B cell (primary cell): ENCODE data around the gene SAMM50. TPM values are rescaled to one million over a fixed set of nuclear protein-coding genes. Genes with fewer than 3 reads are reported as not detected.

Experiments used
- ATAC-seq: fragments of 200-7000 bp; cut with Tn5 transposase; one replicate; pipeline ENCODE4 v1.10.0; 2021; ENCODE audit warnings: low read depth, mild to moderate bottlenecking, moderate number of reproducible peaks, moderate library complexity
- CTCF ChIA-PET: fragments of 350-600 bp; sonication (Branson Sonifier 250); formaldehyde crosslinking; loops from one replicate; lab custom pipeline; 2021; ENCODE audit warnings: antibody characterized with exemption, inconsistent platforms; lab: Charles Lee
- POLR2A ChIA-PET: fragments of 350-600 bp; sonication (Branson Sonifier 250); formaldehyde crosslinking; loops from one replicate; lab custom pipeline; 2021; ENCODE audit warnings: antibody characterized with exemption; lab: Charles Lee
- DNase-seq: peaks from one replicate; pipeline ENCODE4 v3.0.0; 2013
- H2AFZ ChIP-seq: 2 replicates; pipeline ENCODE4 v1.6.1; 2012; ENCODE audit warnings: mild to moderate bottlenecking, low read depth, low read length; ENCODE audit not compliant: insufficient read depth, poor library complexity, severe bottlenecking
- H3K27ac ChIP-seq, 2 donors: 1 replicate in 1 of 2; 2 replicates in 1 of 2; pipeline ENCODE4 v1.5.1; 2012 to 2013; ENCODE audit warnings: low read length in 2 of 2, mild to moderate bottlenecking in 2 of 2, moderate library complexity in 1 of 2
- H3K27me3 ChIP-seq, 4 experiments: fragments of 200-600 bp in 1 of 4; sonication (generic) in 1 of 4; replicated peaks in 1 of 4; 1 replicate in 2 of 4; 2 replicates in 2 of 4; pipeline versions ENCODE4 v1.6.1 to v1.7.0; 2013 to 2016; ENCODE audit warnings: low read length in 3 of 4, mild to moderate bottlenecking in 2 of 4, mixed read lengths in 1 of 4, moderate library complexity in 1 of 4; ENCODE audit not compliant: insufficient read depth in 4 of 4, control insufficient read depth in 3 of 4; ENCODE audit errors: control extremely low read depth in 1 of 4
- H3K36me3 ChIP-seq, 2 experiments: replicated peaks in 1 of 2; 1 replicate in 1 of 2; 2 replicates in 1 of 2; pipeline versions ENCODE4 v1.6.1 to v1.7.1; 2013; ENCODE audit warnings: low read length in 1 of 2; ENCODE audit not compliant: insufficient read depth in 2 of 2, control insufficient read depth in 1 of 2; ENCODE audit errors: control extremely low read depth in 1 of 2, extremely low read depth in 1 of 2
- H3K4me1 ChIP-seq, 2 donors: fragments of 200-600 bp in 1 of 2; sonication (generic) in 1 of 2; 1 replicate in 1 of 2; 2 replicates in 1 of 2; pipeline versions ENCODE4 v1.5.1 to v1.6.1; 2013 to 2017; ENCODE audit warnings: low read length in 2 of 2; ENCODE audit not compliant: control insufficient read depth in 2 of 2, insufficient read depth in 2 of 2
- H3K4me2 ChIP-seq: replicated peaks from 2 replicates; pipeline ENCODE3; 2012; ENCODE audit warnings: mild to moderate bottlenecking, low read depth, low read length; ENCODE audit not compliant: poor library complexity, severe bottlenecking
- H3K4me3 ChIP-seq, 5 experiments: fragments of 200-600 bp in 1 of 5; sonication (generic) in 1 of 5; 1 replicate in 3 of 5; 2 replicates in 2 of 5; pipeline versions ENCODE4 v1.5.1 to v1.7.0; 2011 to 2016; ENCODE audit warnings: low read length in 4 of 5, mild to moderate bottlenecking in 4 of 5, low read depth in 2 of 5, control low read depth in 1 of 5, moderate library complexity in 1 of 5; ENCODE audit not compliant: insufficient read depth in 1 of 5; ENCODE audit errors: control extremely low read depth in 1 of 5, extremely low read depth in 1 of 5
- H3K79me2 ChIP-seq: fragments of 200-600 bp; sonication (generic); one replicate; pipeline ENCODE4 v1.6.0; 2016; ENCODE audit warnings: low read length; ENCODE audit not compliant: control insufficient read depth, insufficient read depth
- H3K9ac ChIP-seq: fragments of 200-600 bp; sonication (generic); 2 replicates; pipeline ENCODE4 v1.6.1; 2017; ENCODE audit warnings: mild to moderate bottlenecking, low read length, moderate library complexity
- H3K9me3 ChIP-seq, 3 donors: one replicate each; pipeline versions ENCODE4 v1.6.1 to v1.7.1; 2013; ENCODE audit warnings: low read length in 2 of 3; ENCODE audit not compliant: control insufficient read depth in 2 of 3, insufficient read depth in 1 of 3; ENCODE audit errors: control extremely low read depth in 1 of 3
- H4K20me1 ChIP-seq: 2 replicates; pipeline ENCODE4 v1.6.0; 2012; ENCODE audit warnings: mild to moderate bottlenecking, low read length; ENCODE audit not compliant: insufficient read depth, control insufficient read depth, poor library complexity, severe bottlenecking
- H3K27ac Mint-ChIP-seq: one replicate; pipeline ENCODE4 v1.8.0; 2021; ENCODE audit warnings: mixed read lengths
- H3K27me3 Mint-ChIP-seq: one replicate; pipeline ENCODE4 v1.8.0; 2021; ENCODE audit warnings: mixed read lengths
- H3K4me1 Mint-ChIP-seq: one replicate; pipeline ENCODE4 v1.8.0; 2021; ENCODE audit warnings: mixed read lengths
- H3K4me3 Mint-ChIP-seq: one replicate; pipeline ENCODE4 v1.8.0; 2021; ENCODE audit warnings: mixed read lengths
- H3K9me3 Mint-ChIP-seq: one replicate; pipeline ENCODE4 v1.8.0; 2022; ENCODE audit warnings: mixed read lengths; ENCODE audit not compliant: insufficient read depth
- CTCF ChIP-seq: fragments of 200-600 bp; IDR thresholded peaks from one replicate; pipeline ENCODE4 v1.8.0; 2022; ENCODE audit warnings: antibody characterized with exemption, mild to moderate bottlenecking
- EZH2 ChIP-seq: IDR thresholded peaks from 2 replicates; pipeline ENCODE4 v1.6.1; 2012; ENCODE audit warnings: borderline replicate concordance, low read depth, mild to moderate bottlenecking, moderate library complexity, low read length; ENCODE audit not compliant: insufficient read depth, poor library complexity, severe bottlenecking
- WGBS: methylation state at CpG from one replicate; pipeline ENCODE4 v1.1.5; 2013; ENCODE audit warnings: missing lambda C conversion rate; ENCODE audit not compliant: insufficient coverage; 5-methylcytosine and 5-hydroxymethylcytosine counted together
- intact Hi-C: fragments of 100-400 bp; cut with micrococcal nuclease; formaldehyde crosslinking; loops from one replicate; pipeline ENCODE4 v1.10.0; 2022
- polyA plus RNA-seq: library from polyadenylated mRNA; depleted of rRNA; stranded (reverse); fragments of >200 nt; gene quantifications from 2 replicates; pipeline ENCODE4 v1.2.3, GENCODE V29; 2012
- total RNA-seq, 2 donors: library from RNA; stranded (reverse); fragments of 120-200 nt in 1 of 2; gene quantifications; 1 replicate in 1 of 2; 2 replicates in 1 of 2; pipeline versions ENCODE4 v1.2.3 to v1.2.4, GENCODE V29; 2013 to 2022

The SAMM50 gene
- total and polyA plus RNA-seq, 2 donors (not counting 1 experiment from before 2014, with no cell fraction given) = 18.8 to 43.2 TPM

GRCh38 chr22:43980579-43980978, 25.3 kb downstream of the SAMM50 start:
- H4K20me1 ChIP-seq = no peaks in the 10 kb centered on the region
- H3K27ac ChIP-seq = no peak overlapping the region
- DNase-seq (no peak), ATAC-seq (no peak)
- TF ChIP-seq CTCF (no peak), EZH2 (no peak)
- H3K27ac Mint-ChIP-seq = no peak overlapping the region
- no peak overlapping the region for H3K4me3 ChIP-seq
- intact Hi-C loops = no loop called here
- H3K4me1 ChIP-seq = no peaks in the 10 kb centered on the region
- H3K4me2 ChIP-seq = no peak overlapping the region
- H3K4me3 Mint-ChIP-seq = no peak overlapping the region
- no peaks in the 10 kb centered on the region for H3K27me3 ChIP-seq
- 100% methylated on average over 7 of the region's 7 CpGs for WGBS
- H3K9me3 Mint-ChIP-seq = no peaks in the 10 kb centered on the region
- H2AFZ ChIP-seq = no peak overlapping the region
- ChIA-PET POLR2A (no interaction called here), CTCF (interaction anchor here (5.2 kb wide), 1 partner anchor 12 kb away, joined by 23 read pairs; no protein-coding TSS in a partner anchor)
- H3K9me3 ChIP-seq = no peaks in the 10 kb centered on the region
- H3K9ac ChIP-seq = no peak overlapping the region
- H3K4me1 Mint-ChIP-seq = no peaks in the 10 kb centered on the region
- H3K27me3 Mint-ChIP-seq = no peaks in the 10 kb centered on the region
- no peaks in the 10 kb centered on the region for H3K79me2 ChIP-seq
- H3K36me3 ChIP-seq = peaks cover 6 to 86% of the 10 kb centered on the region in 2 experiments

GRCh38 chr22:43980996-43981395, 25.8 kb downstream of the SAMM50 start:
- CTCF ChIA-PET = interaction anchor here (5.2 kb wide), 1 partner anchor 12 kb away, joined by 23 read pairs; no protein-coding TSS in a partner anchor
- TF ChIP-seq EZH2 (no peak), CTCF (no peak)
- Histone ChIP-seq H3K27ac (no peak overlapping the region), H3K79me2 (no peaks in the 10 kb centered on the region), H4K20me1 (no peaks in the 10 kb centered on the region), H3K4me3 (no peak overlapping the region), H3K4me1 (no peaks in the 10 kb centered on the region), H3K4me2 (no peak overlapping the region), H3K9me3 (no peaks in the 10 kb centered on the region), H3K9ac (no peak overlapping the region), H3K27me3 (no peaks in the 10 kb centered on the region), H3K36me3 (peaks cover 6 to 84% of the 10 kb centered on the region in 2 experiments), H2AFZ (no peak overlapping the region)
- H3K4me1 Mint-ChIP-seq = no peaks in the 10 kb centered on the region
- no peak overlapping the region for H3K4me3 Mint-ChIP-seq
- H3K27me3 Mint-ChIP-seq = no peaks in the 10 kb centered on the region
- DNase-seq (no peak), ATAC-seq (no peak)
- POLR2A ChIA-PET = no interaction called here
- intact Hi-C loops = no loop called here
- H3K27ac Mint-ChIP-seq = no peak overlapping the region
- H3K9me3 Mint-ChIP-seq = no peaks in the 10 kb centered on the region
- 98% methylated on average over 17 of the region's 17 CpGs for WGBS
